GM19099 (cell line): ENCODE data around the gene ABCC2.

ENCODE experiments used
- POLR2A ChIP-seq: IDR thresholded peaks from 3 replicates; pipeline ENCODE4 v1.6.1; 2011; ENCODE audit warnings: low read depth; ENCODE audit not compliant: insufficient read length; ENCODE audit errors: extremely low read depth

The ABCC2 gene

GRCh38 chr10:99782447-99783286, at the start of gene ABCC2:
Gene ABCC2, plus strand, starts transcription at chr10:99782640. Its CDS starts 205 bp downstream, at chr10:99782845.
- no peak for TF ChIP-seq POLR2A

GRCh38 chr10:99733366-99733765, 49.1 kb upstream of the ABCC2 start:
- no peak for TF ChIP-seq POLR2A

- no peak for TF ChIP-seq POLR2A
Observed at GRCh38 chr10:99740260-99740659, 42.2 kb upstream of the ABCC2 start.

GRCh38 chr10:99740933-99741559, 41.4 kb upstream of the ABCC2 start:
- no peak for TF ChIP-seq POLR2A

- no peak for TF ChIP-seq POLR2A
Observed at GRCh38 chr10:99742254-99742653, 40.2 kb upstream of the ABCC2 start.

GRCh38 chr10:99742701-99743100, 39.7 kb upstream of the ABCC2 start:
- no peak for TF ChIP-seq POLR2A

GRCh38 chr10:99743841-99744240, 38.6 kb upstream of the ABCC2 start:
- no peak for TF ChIP-seq POLR2A

GRCh38 chr10:99748823-99749451, 33.5 kb upstream of the ABCC2 start:
- TF ChIP-seq POLR2A, result no peak

GRCh38 chr10:99750641-99751040, 31.8 kb upstream of the ABCC2 start:
- TF ChIP-seq POLR2A, result no peak

- TF ChIP-seq POLR2A, result no peak
Observed at GRCh38 chr10:99754670-99755069, 27.8 kb upstream of the ABCC2 start.

- no peak for TF ChIP-seq POLR2A
Observed at GRCh38 chr10:99756159-99756558, 26.3 kb upstream of the ABCC2 start.

- TF ChIP-seq POLR2A, result no peak
Observed at GRCh38 chr10:99758211-99758891, 24.1 kb upstream of the ABCC2 start.

GRCh38 chr10:99760321-99760720, 22.1 kb upstream of the ABCC2 start:
- TF ChIP-seq POLR2A, result no peak

GRCh38 chr10:99761365-99761764, 21.1 kb upstream of the ABCC2 start:
- TF ChIP-seq POLR2A, result no peak

- no peak for TF ChIP-seq POLR2A
Observed at GRCh38 chr10:99765672-99766301, 16.7 kb upstream of the ABCC2 start.
